Upper lobe of left lung (tissue), 6 donors: ENCODE data around the gene MRPS9. TPM values are rescaled to one million over a fixed set of nuclear protein-coding genes. Genes with fewer than 3 reads are reported as not detected.

Experiments used
- ATAC-seq, 2 donors: fragments of 200-7000 bp; cut with Tn5 transposase; one replicate each; pipeline ENCODE4 v1.9.1; 2022; ENCODE audit warnings: mild to moderate bottlenecking in 2 of 2, moderate library complexity in 2 of 2; ENCODE audit not compliant: low FRiP score in 2 of 2
- DNase-seq, 2 donors: peaks; one replicate each; pipeline ENCODE4 v3.0.0-alpha.2; 2019 to 2020
- H3K27ac ChIP-seq, 4 donors: fragments of 200-600 bp; sonication (generic); one replicate each; pipeline ENCODE4 v1.5.1; 2016 to 2019
- H3K27me3 ChIP-seq, 4 donors: fragments of 200-600 bp; sonication (generic); one replicate each; pipeline ENCODE4 v1.5.1; 2017 to 2019
- H3K36me3 ChIP-seq, 4 donors: fragments of 200-600 bp; sonication (generic); one replicate each; pipeline ENCODE4 v1.5.1; 2016 to 2019
- H3K4me1 ChIP-seq, 4 donors: fragments of 200-600 bp; sonication (generic); one replicate each; pipeline ENCODE4 v1.5.1; 2018 to 2019
- H3K4me3 ChIP-seq, 4 donors: fragments of 200-600 bp; sonication (generic); one replicate each; pipeline ENCODE4 v1.5.1; 2017 to 2019; ENCODE audit warnings: mild to moderate bottlenecking in 2 of 4, moderate library complexity in 1 of 4
- H3K9me3 ChIP-seq, 4 donors: fragments of 200-600 bp; sonication (generic); one replicate each; pipeline ENCODE4 v1.5.1; 2018 to 2019
- EP300 ChIP-seq, 4 donors: sonication (generic); formaldehyde crosslinking; IDR thresholded peaks; one replicate each; pipeline ENCODE4 v1.5.1; 2017; ENCODE audit warnings: antibody characterized with exemption in 4 of 4, control low read depth in 2 of 4
- POLR2A ChIP-seq, 4 donors: fragments of 450-650 bp; IDR thresholded peaks; one replicate each; pipeline ENCODE4 v1.5.1; 2016 to 2017; ENCODE audit warnings: antibody characterized with exemption in 4 of 4, mild to moderate bottlenecking in 2 of 4
- POLR2AphosphoS5 ChIP-seq, 2 donors: sonication (generic); formaldehyde crosslinking; IDR thresholded peaks; one replicate each; pipeline ENCODE4 v1.5.1; 2017; ENCODE audit warnings: antibody characterized with exemption in 2 of 2
- WGBS, 2 donors: methylation state at CpG; one replicate each; pipeline ENCODE4 v1.1.5; 2017 to 2018; 5-methylcytosine and 5-hydroxymethylcytosine counted together
- total RNA-seq, 6 donors: library from RNA; depleted of rRNA in 4 of 6; stranded (reverse); fragments of >200 nt in 4 of 6; gene quantifications; one replicate each; pipeline versions ENCODE4 v1.1.0 to v1.2.1, GENCODE V29; 2016 to 2021
- TF ChIP-seq, protein P1 (sequence below), 6 experiments: fragments of 450-650 bp in 4 of 6; fragments of 200-600 bp in 2 of 6; sonication (generic) in 2 of 6; IDR thresholded peaks; one replicate each; pipeline ENCODE4 v1.5.1; 2016 to 2019; ENCODE audit warnings: antibody characterized with exemption in 6 of 6
- donor health status: DM: no; HTN: no; CAD: no; lungs with moderate emphysema.
- donor health status: DM: no; HTN: yes; CAD: no; lungs with severe emphysema.

The MRPS9 gene
- total RNA-seq, 6 donors from 2014 or later, result 15.4 to 17.8 (median 17.0) TPM

DNA sequence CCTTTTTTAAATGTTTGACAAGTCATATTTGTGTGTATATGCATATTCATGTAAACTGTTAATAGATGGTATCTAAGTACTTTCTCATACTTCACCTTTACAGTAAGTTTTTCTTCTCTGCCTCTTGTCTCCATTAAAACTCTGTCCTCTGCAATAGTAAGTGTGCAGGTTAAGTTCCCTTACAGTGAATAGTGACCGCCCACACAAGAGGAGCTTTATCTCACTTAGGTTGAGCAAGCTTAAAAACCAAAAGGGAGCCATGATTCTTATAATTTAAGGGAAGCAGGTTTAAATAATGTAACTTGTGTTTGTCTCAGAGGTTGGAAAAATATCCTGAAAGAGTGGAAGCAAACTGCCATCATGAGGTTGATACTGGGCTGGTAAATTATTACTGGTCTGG is 61.3 kb downstream of the MRPS9 start:
- peaks cover 3 to 56% (median 13%) of the 10 kb centered on the region in 4 donors for H3K36me3 ChIP-seq
- DNase-seq, result no peak

DNA sequence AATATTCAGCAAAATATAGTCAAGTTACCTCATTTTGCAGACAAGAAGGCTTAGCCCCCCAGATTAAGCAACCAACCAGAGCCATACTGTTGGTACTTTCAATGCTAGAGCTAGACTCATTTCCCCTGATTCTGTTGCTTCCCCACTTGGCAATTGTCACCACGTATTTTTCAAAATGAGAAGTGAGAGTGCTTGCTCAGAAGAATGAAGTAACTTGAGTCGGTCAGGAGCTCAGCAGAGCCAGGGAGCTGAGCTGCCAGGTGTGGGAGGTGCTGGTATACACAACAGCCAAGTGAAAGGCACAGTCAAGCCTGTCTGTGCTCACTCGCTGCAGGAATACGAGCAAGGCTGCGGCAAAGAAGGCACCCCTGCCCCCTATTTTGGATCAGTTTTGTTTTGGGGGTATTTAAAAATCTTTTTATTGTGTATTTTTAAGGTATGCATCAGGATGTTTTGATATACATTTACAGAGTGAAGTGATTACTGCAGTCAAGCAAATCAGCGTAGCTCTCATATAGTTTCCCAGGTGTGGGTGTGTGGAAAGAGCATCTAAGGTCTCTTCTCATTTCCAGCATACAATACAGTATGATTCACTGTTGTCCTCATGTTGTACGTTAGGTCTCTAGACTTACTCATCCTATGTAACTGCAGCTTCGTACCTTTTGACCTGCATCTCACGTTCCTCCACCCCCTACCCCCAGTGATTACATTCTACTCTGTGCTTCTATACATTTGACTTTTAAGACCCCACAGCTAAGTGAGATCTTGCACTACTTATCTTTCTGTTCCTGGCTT is 62.4 kb downstream of the MRPS9 start:
- Histone ChIP-seq H3K36me3 (peaks cover 3 to 46% (median 13%) of the 10 kb centered on the region in 4 donors), H3K9me3 (no peaks in the 10 kb centered on the region), H3K4me1 (no peaks in the 10 kb centered on the region), H3K27ac (no peak overlapping the region), H3K27me3 (no peaks in the 10 kb centered on the region), H3K4me3 (no peak overlapping the region)
- 85% methylated on average over 9 of the region's 9 CpGs for WGBS, 2 donors
- ATAC-seq, result no peak
- no peak for DNase-seq
- TF ChIP-seq POLR2AphosphoS5 (IDR thresholded peaks at IDR 0.05) (no peak), POLR2A (IDR thresholded peaks at IDR 0.05) (no peak), EP300 (IDR thresholded peaks at IDR 0.05) (no peak)
- TF ChIP-seq, protein P1, sequence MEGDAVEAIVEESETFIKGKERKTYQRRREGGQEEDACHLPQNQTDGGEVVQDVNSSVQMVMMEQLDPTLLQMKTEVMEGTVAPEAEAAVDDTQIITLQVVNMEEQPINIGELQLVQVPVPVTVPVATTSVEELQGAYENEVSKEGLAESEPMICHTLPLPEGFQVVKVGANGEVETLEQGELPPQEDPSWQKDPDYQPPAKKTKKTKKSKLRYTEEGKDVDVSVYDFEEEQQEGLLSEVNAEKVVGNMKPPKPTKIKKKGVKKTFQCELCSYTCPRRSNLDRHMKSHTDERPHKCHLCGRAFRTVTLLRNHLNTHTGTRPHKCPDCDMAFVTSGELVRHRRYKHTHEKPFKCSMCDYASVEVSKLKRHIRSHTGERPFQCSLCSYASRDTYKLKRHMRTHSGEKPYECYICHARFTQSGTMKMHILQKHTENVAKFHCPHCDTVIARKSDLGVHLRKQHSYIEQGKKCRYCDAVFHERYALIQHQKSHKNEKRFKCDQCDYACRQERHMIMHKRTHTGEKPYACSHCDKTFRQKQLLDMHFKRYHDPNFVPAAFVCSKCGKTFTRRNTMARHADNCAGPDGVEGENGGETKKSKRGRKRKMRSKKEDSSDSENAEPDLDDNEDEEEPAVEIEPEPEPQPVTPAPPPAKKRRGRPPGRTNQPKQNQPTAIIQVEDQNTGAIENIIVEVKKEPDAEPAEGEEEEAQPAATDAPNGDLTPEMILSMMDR (IDR thresholded peaks at IDR 0.05), result no peak

More for the DNA sequence above, 61.3 kb downstream of the MRPS9 start:
- 91 to 96% methylated on average over 1 of the region's 1 CpG for WGBS, 2 donors
- no peak for TF ChIP-seq POLR2AphosphoS5 (IDR thresholded peaks at IDR 0.05)
- no peak for TF ChIP-seq POLR2A (IDR thresholded peaks at IDR 0.05)
- TF ChIP-seq, protein P1 (IDR thresholded peaks at IDR 0.05), result no peak
- TF ChIP-seq EP300 (IDR thresholded peaks at IDR 0.05), result no peak
- H3K4me3 ChIP-seq, result no peak overlapping the region
- H3K27ac ChIP-seq, result no peak overlapping the region
- H3K27me3 ChIP-seq, result no peaks in the 10 kb centered on the region
- H3K9me3 ChIP-seq, result no peaks in the 10 kb centered on the region
- no peak for ATAC-seq
- no peaks in the 10 kb centered on the region for H3K4me1 ChIP-seq

DNA sequence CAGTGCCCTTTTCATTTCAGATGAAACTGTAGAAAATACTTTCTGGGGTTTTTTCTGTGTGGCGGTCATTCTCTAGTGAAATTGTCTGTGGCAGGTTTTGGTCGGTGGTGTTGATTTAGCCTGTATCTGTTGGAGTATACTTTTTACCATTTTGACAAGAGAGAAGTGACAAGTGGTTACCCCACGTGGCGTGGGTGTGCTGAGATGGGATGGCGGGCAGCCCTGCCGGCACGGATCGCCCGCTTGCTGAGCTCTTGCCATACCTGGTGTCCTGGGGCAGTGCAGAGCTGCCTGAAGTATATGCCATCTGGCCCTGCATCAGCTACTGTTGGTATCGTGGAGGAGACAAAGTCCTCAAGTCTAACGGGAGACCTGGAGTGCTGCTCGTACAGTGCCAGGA is 64.1 kb downstream of the MRPS9 start:
- H3K4me1 ChIP-seq, result no peaks in the 10 kb centered on the region
- peak in 1 of 2 donors; percentile 16 for ATAC-seq
- no peak overlapping the region for H3K27ac ChIP-seq
- TF ChIP-seq POLR2A (IDR thresholded peaks at IDR 0.05) (no peak), POLR2AphosphoS5 (IDR thresholded peaks at IDR 0.05) (no peak)
- H3K36me3 ChIP-seq, result peaks cover 3 to 43% (median 11%) of the 10 kb centered on the region in 4 donors
- DNase-seq, result peak in 1 of 2 donors; percentile 51
- WGBS, 2 donors, result 87 to 92% methylated on average over 7 to 12 of the region's 12 CpGs
- H3K4me3 ChIP-seq, result no peak overlapping the region
- H3K27me3 ChIP-seq, result no peaks in the 10 kb centered on the region
- no peaks in the 10 kb centered on the region for H3K9me3 ChIP-seq

DNA sequence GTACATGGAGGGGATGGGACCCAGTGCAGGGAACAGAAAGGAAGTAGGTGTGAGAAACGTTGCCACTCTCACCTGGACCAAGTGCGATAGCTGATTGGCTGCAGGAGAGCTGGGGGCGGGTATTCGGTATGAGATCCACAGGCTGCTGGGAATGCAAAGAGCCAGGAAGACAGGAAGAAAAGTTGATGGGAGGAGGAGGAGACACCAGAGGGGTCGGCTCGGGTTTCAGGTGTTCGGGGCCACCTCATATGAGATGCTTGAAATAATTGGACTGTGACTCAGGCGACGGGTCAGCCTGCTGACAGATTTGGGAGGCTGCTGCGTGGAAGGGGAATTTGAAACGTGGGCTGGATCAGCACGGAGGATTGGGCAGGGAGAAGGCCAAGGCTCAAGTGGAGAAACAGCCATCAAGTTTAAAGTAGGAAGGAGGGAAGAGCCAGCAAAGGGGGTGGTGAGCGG is 65.1 kb downstream of the MRPS9 start:
- Histone ChIP-seq H3K27me3 (no peaks in the 10 kb centered on the region), H3K27ac (no peak overlapping the region), H3K4me3 (no peak overlapping the region), H3K9me3 (no peaks in the 10 kb centered on the region), H3K36me3 (peaks cover 0 to 33% (median 9%) of the 10 kb centered on the region in 4 donors), H3K4me1 (no peaks in the 10 kb centered on the region)
- TF ChIP-seq, protein P1 (IDR thresholded peaks at IDR 0.05), result no peak
- TF ChIP-seq POLR2A (IDR thresholded peaks at IDR 0.05) (no peak), POLR2AphosphoS5 (IDR thresholded peaks at IDR 0.05) (no peak), EP300 (IDR thresholded peaks at IDR 0.05) (no peak)
- WGBS, 2 donors, result 64 to 74% methylated on average over 13 of the region's 13 CpGs
- DNase-seq, result no peak
- ATAC-seq, result no peak

DNA sequence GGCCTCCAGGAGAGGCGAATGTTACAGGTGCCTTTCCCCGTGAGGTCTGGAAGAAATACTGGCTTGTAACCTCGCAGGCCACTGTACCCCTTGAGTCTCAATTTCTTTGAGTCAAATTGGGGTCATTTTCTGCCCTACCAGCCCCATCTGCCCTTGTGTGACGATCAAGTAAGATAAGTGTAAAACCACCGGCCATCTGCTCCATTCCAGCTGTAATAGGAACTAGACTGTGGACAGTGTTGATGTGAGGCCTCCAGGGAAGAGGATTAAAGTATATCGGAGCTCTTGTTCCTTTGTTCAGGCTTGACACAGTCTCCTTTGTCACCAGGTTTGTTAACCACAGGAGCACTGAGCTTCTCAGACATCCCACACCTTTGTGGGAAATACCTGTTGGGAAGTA is 65.6 kb downstream of the MRPS9 start:
- TF ChIP-seq POLR2AphosphoS5 (IDR thresholded peaks at IDR 0.05), result no peak
- no peak for TF ChIP-seq POLR2A (IDR thresholded peaks at IDR 0.05)
- TF ChIP-seq EP300 (IDR thresholded peaks at IDR 0.05), result no peak
- TF ChIP-seq, protein P1 (IDR thresholded peaks at IDR 0.05), result no peak
- ATAC-seq, result no peak
- Histone ChIP-seq H3K9me3 (no peaks in the 10 kb centered on the region), H3K4me1 (no peaks in the 10 kb centered on the region), H3K27me3 (no peaks in the 10 kb centered on the region), H3K36me3 (peaks cover 0 to 28% (median 7%) of the 10 kb centered on the region in 4 donors), H3K27ac (no peak overlapping the region), H3K4me3 (no peak overlapping the region)
- no peak for DNase-seq
- 84 to 89% methylated on average over 6 of the region's 6 CpGs for WGBS, 2 donors
